GM19238 (cell line): Measurements from ENCODE around the gene PRKCSH.

ENCODE experiments used
- DNase-seq: peaks from one replicate; pipeline ENCODE4 v3.0.0; 2011; ENCODE audit warnings: low spot score; ENCODE audit not compliant: insufficient read length

Gene PRKCSH

DNA sequence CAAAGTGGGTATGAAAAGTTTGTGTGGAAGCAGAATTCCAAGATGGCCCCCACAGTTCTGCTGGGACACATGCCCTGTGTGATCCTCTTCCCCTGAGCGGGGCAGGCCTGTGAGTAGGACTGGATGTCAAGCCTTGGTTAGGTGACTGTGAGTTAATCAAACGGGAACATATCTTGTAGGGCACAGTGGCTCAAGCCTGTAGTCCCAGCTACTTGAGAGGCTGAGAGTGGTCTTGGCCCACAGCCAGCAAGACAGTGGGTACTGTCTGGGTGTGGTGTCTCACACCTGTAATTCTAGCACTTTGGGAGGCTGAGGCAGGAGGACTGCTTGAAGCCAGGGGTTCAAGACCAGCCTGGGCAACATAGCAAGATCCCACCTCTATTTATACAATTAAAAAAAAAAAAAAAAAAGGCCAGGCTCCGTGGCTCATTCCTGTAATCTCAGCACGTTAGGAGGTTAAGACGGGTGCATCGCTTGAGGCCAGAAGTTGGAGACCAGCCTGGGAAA lies 63.8 kb downstream of the PRKCSH start:
- no peak for DNase-seq

GRCh38 chr19:11499890-11500420 lies 64.5 kb downstream of the PRKCSH start:
- DNase-seq: no peak
